NK-92 treated with Interleukin-12 subunit alpha and Interleukin-12 subunit beta, amount 100 ng/mL, for 24 hours (cell line): ENCODE data around the gene MSRB1.

Source experiments
- DNase-seq: peaks from one replicate; lab custom pipeline; 2025; lab: John Stamatoyannopoulos, UW

The MSRB1 gene, protein sequence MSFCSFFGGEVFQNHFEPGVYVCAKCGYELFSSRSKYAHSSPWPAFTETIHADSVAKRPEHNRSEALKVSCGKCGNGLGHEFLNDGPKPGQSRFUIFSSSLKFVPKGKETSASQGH

DNA sequence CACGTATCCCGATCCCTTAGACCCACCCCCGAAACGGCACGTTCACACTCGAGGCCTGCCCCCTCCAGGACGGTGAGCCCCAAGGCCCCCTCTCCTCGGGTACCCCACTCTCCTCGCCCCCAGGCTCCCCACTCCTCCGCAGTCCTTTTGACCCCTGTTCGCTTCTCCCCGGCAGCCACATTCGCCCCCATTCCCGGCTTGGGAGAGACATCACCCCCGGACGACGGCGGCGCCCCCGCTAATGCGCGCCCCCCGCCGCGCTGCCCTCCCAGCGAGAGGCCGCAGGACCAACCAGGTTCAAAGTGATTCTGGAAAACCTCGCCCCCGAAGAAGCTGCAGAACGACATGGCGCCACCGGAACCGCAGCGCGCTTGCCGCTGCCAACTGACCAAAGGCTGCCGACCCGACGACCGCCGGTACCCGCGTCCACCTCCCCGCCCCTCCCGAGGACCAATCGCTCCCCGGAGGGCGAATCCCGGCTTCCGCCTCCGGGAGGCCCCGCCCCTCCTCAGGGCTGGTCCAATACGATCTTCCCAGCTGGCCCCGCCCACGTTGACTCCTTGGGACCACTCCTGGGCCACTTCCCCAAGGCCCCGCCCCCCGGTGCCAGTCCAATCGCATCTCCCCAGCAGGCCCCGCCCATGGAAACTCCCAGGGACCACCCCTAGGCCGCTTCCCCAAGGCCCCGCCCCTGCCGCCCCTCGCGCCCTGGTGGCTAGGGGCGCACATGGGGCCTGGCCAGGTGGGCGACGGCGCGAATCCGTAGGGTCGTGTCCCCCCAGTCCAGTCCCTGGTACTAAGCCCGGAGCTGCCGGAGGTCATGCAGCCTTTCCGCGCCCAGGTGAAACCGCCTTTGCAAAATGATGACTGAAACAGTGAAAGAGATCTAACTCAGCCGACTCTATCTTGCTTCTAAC is at the start of gene MSRB1:
TSS of gene MSRB1 (minus strand) at position 390 of the 917 bp plus-strand sequence. CDS start at position 347, 43 bp downstream.
- DNase-seq = peak; percentile 100

DNA sequence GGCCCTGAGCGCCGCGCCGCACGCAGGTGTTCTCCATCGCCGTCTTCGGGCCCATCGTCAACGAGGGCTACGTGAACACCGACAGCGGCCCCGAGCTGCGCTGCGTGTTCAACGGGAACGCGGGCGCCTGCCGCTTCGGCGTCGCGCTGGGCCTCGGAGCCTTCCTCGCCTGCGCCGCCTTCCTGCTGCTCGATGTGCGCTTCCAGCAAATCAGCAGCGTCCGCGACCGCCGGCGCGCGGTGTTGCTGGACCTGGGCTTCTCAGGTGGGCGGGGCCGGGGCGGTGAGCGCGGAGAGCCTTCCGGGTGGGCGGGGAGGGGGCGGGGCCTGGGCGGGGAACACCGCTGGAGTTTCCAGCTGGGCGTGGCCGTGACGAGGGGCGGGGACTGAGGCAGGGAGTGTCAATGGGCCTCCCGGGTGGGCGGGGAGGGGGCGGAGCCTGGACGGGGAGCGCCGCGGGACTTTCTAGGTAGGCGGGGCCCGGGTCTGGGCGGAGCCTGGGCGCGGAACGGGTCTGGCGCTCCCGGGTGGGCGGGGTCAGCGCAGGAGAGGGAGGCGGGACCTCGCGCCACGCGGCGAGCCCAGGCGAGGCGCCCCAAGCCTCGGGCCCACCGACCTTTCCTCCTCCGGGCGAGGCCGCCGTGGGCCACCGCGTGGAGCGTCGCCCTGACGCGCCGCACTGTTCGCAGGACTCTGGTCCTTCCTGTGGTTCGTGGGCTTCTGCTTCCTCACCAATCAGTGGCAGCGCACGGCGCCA is 49.1 kb upstream of the MSRB1 start:
- no peak for DNase-seq

DNA sequence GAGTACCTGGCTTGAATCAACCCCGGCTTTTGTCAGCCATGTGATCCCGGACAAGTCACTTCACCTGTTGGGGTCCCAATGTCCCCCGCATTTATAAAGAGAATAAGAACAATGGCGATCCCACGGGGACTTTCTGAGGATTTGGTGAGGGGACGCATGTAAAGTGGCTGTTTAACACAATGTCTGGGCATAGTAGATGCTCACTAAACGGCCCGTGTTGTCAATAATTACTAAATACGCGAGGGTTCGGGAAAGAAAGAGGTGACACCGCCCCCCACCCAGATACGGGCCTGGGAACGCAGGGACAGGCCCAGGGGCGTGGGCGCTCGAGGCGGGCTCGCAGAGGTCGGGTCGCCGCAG is 48.6 kb upstream of the MSRB1 start:
- no peak for DNase-seq

DNA sequence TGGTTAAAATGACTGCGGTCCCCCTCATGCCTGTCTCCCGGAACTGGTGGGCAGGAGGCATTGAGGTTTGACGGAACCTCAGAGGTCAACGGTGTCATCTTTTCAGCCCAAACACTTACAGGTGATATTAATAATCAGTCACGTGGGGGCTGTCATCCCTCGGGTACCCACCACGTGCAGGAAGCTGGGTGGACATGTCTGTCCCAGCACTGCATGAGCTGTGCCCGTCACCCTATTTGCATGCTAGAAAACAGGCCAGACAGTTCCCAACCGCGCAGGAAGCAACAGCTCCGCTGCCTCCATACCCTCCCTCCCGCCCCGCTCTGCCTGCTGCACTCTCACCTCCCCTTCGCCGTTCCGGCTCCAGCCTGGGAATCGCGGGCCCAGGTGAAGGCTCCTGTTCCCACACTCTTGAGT is 48.1 kb upstream of the MSRB1 start:
- no peak for DNase-seq

DNA sequence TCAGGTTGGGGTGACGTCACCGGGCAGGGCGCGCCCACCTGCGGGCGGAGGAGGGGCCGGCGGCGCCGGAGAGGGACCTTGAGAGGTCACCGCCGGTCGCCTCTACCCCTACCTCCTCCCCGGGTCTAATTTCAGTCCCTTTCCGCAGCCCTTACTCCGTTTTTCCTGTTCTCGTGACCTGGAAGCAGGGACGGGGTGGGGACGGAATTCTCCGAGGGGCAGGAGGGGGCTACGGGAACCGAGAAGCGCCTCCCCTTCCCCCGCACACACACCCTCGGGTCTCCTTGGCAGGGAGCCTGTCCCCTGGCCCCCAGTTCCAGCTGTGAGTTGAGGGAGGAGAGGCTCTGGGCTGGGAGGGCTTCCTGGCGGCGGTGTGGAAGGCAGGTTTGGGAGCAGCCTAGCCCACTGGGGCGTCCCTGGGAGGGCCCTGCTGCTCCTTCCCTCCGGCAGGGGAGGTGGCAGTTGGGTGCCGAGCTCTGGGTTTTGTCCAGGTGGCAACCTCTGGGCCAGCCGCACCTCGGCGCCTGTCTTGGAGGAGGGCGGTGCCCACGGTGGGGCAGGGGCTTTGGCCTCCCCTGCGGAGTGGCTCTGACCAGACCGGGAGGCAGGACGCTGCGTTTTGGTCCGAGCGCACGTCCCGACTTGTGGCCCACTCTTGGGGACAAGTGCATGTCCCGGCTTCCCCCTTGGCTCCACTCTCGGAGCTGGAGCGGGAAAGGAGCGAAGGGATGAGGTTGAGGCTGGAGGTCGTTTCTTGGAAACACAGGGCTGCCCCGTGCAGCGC is 47.5 kb upstream of the MSRB1 start:
- DNase-seq = no peak

DNA sequence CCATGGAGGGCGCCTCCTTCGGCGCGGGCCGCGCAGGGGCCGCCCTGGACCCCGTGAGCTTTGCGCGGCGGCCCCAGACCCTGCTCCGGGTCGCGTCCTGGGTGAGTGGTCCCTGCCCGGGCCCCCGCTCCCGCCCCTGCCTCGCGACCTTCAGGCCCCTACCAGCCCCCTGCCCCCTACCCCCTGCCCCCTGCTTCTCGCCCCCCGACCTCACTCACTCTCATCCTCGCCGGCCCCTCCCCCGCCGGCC is 47.0 kb upstream of the MSRB1 start:
- DNase-seq = no peak

DNA sequence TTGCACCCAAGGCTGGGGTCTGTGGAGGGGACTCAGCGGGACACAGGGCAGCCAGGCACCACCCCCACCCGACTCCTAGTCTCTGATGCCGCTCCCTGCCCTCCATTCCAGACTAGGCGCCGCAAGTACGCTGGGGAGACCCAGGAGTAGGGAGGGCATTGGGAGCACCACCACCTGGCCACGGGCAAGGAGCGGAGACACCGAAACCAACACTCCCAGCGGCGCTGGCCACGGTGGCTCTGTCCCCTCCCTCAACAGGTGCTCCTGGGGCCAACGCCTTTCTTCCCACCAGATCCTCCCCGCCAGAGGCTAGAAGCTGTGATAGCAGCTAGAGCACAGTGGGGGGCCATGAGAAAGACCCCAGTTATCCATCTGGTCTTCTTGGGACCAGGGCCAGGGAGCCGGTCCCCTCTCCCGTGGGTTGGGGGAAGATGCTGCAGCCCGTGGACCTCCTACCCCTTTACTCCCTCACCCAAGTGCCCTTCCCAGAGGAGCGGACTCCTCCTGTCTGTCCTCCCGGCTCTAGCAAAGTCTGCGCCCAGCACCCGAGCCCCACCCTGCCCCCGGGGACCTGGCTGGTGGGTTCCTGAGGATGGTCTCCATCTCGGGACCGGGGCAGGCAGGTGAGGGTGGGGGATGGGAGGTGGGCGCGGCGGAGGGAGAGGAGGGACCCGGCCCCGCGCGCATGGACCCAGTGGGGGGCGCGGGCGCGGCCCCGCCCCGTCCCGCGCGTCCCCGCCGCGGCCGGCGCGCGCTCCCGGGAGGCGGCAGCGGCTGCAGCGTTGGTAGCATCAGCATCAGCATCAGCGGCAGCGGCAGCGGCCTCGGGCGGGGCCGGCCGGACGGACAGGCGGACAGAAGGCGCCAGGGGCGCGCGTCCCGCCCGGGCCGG is 46.5 kb upstream of the MSRB1 start, which contains the start of gene SYNGR3:
TSS of gene SYNGR3 (plus strand) at position 762 of the 892 bp plus-strand sequence. CDS start 133 bp downstream, outside the sequence.
- no peak for DNase-seq

DNA sequence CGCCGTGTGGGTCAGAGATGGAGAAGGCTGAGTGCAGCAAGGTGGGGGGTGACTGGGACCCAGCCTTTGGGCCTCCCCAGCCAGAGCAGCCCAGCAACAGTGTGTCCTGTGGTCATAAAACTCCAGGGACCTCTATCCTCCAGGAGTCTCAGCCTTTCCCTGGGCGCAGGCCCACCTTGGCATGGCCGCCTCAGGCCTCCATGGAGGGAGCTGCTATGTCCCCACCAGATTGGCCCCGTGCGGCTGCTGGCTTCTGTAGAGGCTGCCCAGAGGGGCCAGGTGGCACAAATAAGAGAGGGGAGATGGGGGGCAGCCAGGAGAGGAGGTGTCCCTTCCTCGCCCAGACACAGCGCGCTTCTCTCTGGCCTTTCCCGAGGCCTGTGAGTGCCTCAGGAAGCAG is 44.2 kb upstream of the MSRB1 start:
- DNase-seq = no peak

DNA sequence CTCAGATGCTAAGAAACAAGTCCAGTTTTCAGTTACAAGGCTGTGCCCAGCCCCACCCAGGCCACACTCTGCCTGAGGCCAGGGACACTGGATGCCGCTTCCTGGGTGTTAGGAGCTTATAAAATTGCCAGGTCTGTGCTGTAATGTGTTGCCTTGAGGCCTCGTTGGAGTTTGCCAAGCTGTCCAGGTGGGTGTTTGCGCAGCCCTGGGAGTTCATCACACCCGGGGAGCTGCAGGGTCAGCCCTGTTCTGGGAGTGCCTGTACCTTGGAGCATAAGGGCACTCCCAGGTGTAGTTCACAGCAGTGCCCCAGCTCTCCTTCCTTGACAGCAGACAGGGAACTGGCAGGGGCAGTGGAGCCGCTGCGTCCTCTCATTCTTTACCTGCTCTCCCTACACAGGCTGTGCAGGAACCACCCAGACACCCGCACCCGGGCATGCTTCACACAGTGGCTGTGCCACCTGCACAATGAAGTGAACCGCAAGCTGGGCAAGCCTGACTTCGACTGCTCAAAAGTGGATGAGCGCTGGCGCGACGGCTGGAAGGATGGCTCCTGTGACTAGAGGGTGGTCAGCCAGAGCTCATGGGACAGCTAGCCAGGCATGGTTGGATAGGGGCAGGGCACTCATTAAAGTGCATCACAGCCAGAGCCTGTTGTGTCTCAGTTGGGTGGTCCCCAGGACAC is 42.6 kb upstream of the MSRB1 start:
- DNase-seq = no peak

DNA sequence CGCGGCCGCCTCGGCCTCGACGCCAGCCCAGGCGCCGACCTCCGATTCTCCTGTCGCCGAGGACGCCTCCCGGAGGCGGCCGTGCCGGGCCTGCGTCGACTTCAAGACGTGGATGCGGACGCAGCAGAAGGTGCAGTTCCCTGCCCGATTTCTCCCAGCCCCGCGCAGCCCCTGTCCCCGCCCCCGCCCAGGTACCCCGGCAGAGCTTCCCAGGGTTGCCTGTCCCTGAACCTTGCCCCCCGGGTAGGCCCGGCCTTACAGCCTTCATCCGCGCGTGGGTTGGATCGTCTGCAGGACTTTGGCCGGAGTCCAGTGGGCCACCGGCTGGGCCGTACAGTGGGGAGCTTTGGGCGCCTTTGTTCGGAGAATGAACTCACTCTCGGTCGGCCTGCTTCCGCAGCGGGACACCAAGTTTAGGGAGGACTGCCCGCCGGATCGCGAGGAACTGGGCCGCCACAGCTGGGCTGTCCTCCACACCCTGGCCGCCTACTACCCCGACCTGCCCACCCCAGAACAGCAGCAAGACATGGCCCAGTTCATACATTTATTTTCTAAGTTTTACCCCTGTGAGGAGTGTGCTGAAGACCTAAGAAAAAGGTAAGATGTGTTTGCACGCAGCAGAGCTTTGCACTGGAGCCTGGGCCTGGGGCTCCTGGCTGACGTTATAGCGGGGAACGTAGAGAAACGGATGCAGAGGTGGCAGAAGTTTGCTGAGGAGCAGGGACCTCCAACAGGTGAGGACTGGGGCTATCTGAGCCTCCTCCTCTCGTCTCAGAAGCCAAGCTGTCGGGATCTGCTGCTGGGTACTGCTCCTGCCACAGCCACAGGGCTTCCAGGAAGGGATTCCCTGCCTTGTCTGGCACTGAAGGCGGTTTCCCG is 41.6 kb upstream of the MSRB1 start:
- no peak for DNase-seq

DNA sequence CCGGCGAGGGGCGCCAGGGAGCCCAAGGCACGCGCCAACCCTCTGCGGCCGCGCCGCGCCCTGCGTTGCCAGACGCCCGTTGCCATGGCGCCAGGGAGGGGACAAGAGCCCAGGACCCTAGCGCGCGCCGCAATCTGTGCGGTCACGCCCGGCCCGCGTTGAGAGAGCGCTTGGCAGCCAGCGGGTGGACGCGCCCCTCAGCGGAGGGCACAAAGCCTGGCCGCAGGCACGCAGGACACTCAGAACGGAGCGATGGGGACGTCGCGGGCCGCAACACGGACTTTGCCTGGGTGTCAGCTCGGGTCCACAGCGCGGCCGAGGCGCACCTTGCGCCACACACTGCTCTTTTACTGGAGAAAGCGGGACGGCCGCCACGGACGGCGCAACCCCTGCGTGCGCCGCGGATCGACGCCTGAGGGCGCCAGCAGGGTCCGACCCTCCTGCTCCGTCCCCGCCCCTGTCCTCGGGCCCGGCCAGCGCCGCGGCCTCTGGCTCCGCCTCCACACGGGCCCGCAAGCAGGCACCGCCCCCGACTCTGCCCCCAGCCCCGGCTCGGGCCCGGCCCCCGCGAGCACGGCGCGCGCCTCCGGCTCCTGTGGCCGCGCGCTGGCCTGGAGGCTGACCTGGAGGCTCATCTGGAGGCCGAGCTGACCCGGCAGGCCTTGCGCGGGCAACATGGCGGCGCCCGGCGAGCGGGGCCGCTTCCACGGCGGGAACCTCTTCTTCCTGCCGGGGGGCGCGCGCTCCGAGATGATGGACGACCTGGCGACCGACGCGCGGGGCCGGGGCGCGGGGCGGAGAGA is 40.7 kb upstream of the MSRB1 start, which contains the start of gene GFER:
TSS of gene GFER (plus strand) at position 650 of the 803 bp plus-strand sequence. CDS start at position 676, 26 bp downstream.
- DNase-seq = peak; percentile 72

DNA sequence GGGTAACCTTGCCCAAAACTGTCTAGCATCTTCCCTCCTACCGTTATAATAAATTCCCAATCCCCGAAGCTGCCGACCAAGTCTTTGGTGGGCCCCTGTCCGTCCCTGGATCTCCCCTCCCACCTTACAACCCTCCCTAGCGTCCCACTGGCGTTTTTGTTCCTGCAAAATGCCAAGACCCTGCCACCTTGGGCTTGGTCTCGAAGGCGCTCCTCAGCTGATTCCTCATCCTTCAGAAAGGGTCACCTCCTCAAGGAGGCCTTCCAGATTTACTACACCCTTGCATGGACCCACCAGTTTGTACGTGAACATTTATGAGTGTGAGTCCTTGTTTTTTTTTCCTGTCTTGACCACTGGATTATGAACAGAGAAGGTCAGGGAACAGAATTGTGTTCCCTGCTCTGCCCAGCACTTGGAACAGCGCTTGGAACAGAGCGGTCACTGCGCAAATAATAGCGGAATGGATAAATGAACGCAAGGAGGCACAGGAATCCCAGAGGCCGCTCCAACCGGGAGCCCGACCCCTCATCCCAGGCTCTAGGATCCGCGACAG is 40.1 kb upstream of the MSRB1 start:
- DNase-seq = no peak

DNA sequence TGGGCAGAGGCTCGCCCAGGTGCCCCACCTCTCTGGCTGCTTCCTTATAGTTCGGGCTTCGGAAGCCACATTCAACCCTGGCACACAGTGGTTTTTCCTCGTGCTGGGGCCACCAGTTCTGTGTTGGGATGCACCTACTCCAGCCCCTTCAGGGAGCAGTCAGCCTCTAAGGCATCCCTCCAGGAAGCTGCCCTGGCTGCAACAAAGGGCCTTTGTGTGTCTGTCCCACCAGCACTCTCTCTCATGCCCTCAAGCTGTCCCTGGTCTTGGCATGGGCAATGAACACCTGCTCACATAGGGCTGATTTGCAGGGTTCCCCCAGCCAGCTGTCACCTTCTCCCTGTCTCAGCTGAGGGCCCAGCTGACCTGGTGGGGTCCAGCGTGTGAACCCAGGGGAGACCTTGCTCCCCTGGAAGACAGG is 39.0 kb upstream of the MSRB1 start:
- no peak for DNase-seq

DNA sequence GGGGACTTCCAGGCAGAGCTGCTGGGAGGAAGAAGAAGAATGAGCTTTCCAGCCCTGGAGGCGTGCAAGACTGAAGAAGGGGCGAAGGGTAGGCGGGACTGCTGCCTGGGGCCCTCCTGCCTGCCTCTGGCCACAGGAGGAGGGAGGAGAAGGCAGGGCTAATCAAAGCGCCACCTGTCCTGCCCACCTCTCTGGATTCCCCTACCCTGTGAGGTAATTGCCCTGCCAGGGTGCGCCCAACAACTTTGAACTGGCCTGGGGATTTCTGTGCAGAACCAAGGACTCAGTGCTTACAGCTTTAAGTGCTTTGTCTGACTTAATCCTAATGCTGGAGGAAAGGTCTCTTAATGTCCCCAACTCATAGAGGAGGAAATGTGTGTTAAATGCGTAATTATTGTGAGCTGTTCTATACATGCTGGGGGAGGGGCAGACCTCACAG is 38.4 kb upstream of the MSRB1 start, which contains the start of gene NOXO1:
TSS of gene NOXO1 (minus strand) at position 72 of the 439 bp plus-strand sequence. CDS start 290 bp downstream, outside the sequence.
- DNase-seq = no peak

DNA sequence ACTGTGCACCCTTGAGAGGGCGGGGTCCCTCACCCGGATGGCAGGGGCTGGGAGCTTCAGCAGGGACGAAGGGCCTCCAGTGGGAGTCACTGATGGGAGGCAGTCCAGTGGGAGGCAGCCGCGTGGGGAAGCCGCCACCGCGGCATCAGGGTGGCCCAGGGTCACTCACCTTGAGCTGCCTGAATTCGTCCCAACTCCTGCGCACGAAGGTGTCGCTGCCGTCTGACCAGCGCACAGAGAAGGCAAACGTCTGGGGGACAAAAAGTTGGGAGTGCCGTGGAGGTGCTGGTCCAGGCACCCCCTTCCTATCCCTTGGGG is 37.7 kb upstream of the MSRB1 start:
- DNase-seq = no peak

DNA sequence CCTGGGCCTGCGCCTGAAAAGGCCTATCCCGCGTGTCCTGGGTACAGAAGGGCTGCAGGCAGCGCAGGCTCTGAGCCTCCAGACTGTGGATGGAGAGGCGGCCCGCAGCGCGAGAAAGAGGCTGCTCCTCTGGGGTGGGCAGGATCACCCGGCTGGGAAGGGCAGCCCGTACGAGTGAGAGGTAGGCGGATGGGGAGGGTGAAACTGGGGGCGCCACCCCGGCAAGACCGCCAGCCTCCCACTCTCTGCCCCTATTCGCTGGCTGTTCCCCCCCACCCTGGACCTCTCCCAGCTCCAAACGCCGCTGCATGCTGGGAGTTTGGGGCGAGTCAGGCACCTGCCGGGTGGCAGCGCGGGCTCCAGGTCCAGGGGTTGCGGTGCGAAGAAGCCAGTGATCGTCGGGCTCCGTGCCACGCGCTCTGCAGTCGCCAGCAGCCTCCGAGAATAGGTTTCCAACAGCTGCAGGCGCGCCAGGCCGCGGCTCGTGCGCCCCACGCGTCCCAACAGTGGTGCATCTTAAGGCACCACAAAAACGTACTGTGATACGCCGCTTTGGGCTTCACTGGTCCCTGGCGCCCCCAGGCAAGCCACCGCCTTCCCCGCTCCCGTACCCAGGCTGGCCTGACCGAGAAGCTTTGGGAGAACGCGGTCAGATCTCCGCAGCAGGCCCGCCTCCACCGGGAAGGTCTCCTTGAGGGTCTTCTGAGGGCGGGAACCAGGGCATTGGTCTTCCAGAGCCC is 37.2 kb upstream of the MSRB1 start:
- DNase-seq = no peak

DNA sequence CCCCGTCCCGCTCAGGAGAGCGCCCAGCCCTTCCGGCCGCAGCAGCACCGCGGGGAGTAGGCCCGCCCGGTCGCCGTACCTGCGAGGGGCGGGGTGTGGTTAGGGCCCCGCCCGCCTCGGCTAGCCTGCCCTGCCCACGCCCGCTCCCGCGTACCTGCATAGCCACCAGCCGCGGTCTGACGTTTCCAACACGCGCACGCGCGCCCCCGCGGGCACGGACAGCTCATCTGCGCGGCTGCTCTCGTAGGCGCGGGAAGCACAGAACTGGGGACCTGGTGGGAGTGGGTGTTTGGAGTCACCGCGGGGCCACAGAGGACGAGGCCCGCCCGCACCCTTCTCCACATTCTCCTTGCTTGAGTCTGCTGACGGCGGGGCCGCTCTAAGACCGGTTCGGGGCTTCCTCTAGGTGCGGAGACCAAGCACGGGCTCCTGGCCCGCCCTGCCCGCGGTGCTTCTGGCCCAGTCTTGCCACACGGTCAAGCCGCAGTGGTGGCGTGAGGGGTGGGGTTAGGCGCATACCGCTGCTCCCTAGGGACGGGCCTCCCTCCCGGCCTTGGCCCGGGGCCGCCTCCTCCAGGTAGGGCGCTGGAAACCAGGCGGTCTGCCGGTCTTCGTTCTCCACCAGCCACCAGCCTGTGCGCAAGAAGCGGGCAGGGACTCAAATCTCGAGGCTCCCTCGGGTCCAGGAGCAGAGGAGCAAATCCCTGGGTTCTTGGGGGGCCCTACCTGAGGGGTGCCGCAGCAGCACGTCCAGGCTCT is 36.5 kb upstream of the MSRB1 start:
- no peak for DNase-seq
